BE2C (cell line): Measurements from ENCODE around the gene PALMD.

ENCODE experiments used
- DNase-seq: peaks from one replicate; pipeline ENCODE4 v3.0.0-alpha.2; 2020
- H3K27me3 ChIP-seq: fragments of 250-450 bp; sonication (Bioruptor Pico); 2 replicates; pipeline ENCODE4 v1.5.1; 2020; ENCODE audit warnings: mild to moderate bottlenecking
- H3K36me3 ChIP-seq: fragments of 250-450 bp; sonication (Bioruptor Pico); 2 replicates; pipeline ENCODE4 v1.5.1; 2020; ENCODE audit warnings: mild to moderate bottlenecking
- H3K4me1 ChIP-seq: fragments of 250-450 bp; sonication (Bioruptor Pico); 2 replicates; pipeline ENCODE4 v1.5.1; 2020
- H3K4me3 ChIP-seq: 2 replicates; pipeline ENCODE4 v1.5.1; 2011; ENCODE audit warnings: low read depth, low read length
- H3K9me3 ChIP-seq: fragments of 250-450 bp; sonication (Bioruptor Pico); 2 replicates; pipeline ENCODE4 v1.5.1; 2020
- TF ChIP-seq, protein P1 (sequence below): IDR thresholded peaks from 2 replicates; pipeline ENCODE4 v1.5.1; 2012; ENCODE audit warnings: mild to moderate bottlenecking, low read depth, low read length

PALMD gene

GRCh38 chr1:99740141-99740540 lies 94.2 kb downstream of the PALMD start:
- TF ChIP-seq, protein P1, sequence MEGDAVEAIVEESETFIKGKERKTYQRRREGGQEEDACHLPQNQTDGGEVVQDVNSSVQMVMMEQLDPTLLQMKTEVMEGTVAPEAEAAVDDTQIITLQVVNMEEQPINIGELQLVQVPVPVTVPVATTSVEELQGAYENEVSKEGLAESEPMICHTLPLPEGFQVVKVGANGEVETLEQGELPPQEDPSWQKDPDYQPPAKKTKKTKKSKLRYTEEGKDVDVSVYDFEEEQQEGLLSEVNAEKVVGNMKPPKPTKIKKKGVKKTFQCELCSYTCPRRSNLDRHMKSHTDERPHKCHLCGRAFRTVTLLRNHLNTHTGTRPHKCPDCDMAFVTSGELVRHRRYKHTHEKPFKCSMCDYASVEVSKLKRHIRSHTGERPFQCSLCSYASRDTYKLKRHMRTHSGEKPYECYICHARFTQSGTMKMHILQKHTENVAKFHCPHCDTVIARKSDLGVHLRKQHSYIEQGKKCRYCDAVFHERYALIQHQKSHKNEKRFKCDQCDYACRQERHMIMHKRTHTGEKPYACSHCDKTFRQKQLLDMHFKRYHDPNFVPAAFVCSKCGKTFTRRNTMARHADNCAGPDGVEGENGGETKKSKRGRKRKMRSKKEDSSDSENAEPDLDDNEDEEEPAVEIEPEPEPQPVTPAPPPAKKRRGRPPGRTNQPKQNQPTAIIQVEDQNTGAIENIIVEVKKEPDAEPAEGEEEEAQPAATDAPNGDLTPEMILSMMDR: no peak
- H3K4me1 ChIP-seq: no peaks in the 10 kb centered on the region; the same call in 1 of the 2 replicates
- H3K9me3 ChIP-seq: no peaks in the 10 kb centered on the region
- H3K36me3 ChIP-seq: no peaks in the 10 kb centered on the region
- DNase-seq: no peak
- no peaks in the 10 kb centered on the region for H3K27me3 ChIP-seq
- H3K4me3 ChIP-seq: no peak overlapping the region
